Neural cell (in vitro differentiated cells): ENCODE data around the gene UHRF1. TPM values are rescaled to one million over a fixed set of nuclear protein-coding genes. Genes with fewer than 3 reads are reported as not detected.

Source experiments
- H2AFZ ChIP-seq: fragments of 200-600, 300-800 bp; sonication (generic), shearing (Covaris generic); 2 replicates; pipeline ENCODE4 v1.6.0; 2014; ENCODE audit warnings: low read depth, mild to moderate bottlenecking, antibody characterized with exemption, low read length, moderate library complexity
- H3F3A ChIP-seq: fragments of 200-600 bp; shearing (Covaris generic); 2 replicates; pipeline ENCODE4 v1.6.1; 2016; ENCODE audit warnings: mild to moderate bottlenecking, moderate library complexity, mixed read lengths, antibody characterized with exemption, low read length; ENCODE audit not compliant: insufficient read depth, poor library complexity, severe bottlenecking
- H3K27ac ChIP-seq: fragments of 200-600, 300-800 bp; sonication (generic), shearing (Covaris generic); 2 replicates; pipeline ENCODE4 v1.5.1; 2014; ENCODE audit warnings: mild to moderate bottlenecking, low read length, moderate library complexity
- H3K27me3 ChIP-seq: fragments of 300-800, 200-600 bp; sonication (generic), shearing (Covaris generic); 2 replicates; pipeline ENCODE4 v1.6.0; 2014; ENCODE audit warnings: mild to moderate bottlenecking, low read depth, low read length, moderate library complexity; ENCODE audit not compliant: insufficient read depth
- H3K36me3 ChIP-seq: fragments of 300-800, 200-600 bp; sonication (generic), shearing (Covaris generic); 2 replicates; pipeline ENCODE4 v1.5.1; 2014; ENCODE audit warnings: mild to moderate bottlenecking, antibody characterized with exemption, low read length, moderate library complexity; ENCODE audit not compliant: insufficient read depth
- H3K4me2 ChIP-seq: fragments of 300-800, 200-600 bp; sonication (generic), shearing (Covaris generic); 2 replicates; pipeline ENCODE4 v1.6.0; 2014; ENCODE audit warnings: mild to moderate bottlenecking, low read length
- H3K4me3 ChIP-seq: fragments of 300-800, 200-600 bp; sonication (generic), shearing (Covaris generic); 2 replicates; pipeline ENCODE4 v1.5.1; 2014; ENCODE audit warnings: mild to moderate bottlenecking, low read length, moderate library complexity
- H3K79me2 ChIP-seq: fragments of 200-600 bp; shearing (Covaris generic); replicated peaks from 2 replicates; pipeline ENCODE4 v1.6.0; 2014; ENCODE audit warnings: mild to moderate bottlenecking, low read length, moderate library complexity; ENCODE audit not compliant: insufficient read depth
- H3K9ac ChIP-seq: fragments of 300-800, 200-600 bp; sonication (generic), shearing (Covaris generic); 2 replicates; pipeline ENCODE4 v1.6.1; 2016; ENCODE audit warnings: mild to moderate bottlenecking, low read length, mixed read lengths
- H3K9me2 ChIP-seq: fragments of 200-600 bp; shearing (Covaris generic); 2 replicates; pipeline ENCODE4 v1.6.1; 2016; ENCODE audit warnings: mild to moderate bottlenecking, low read length, mixed read lengths; ENCODE audit not compliant: insufficient read depth
- H3K9me3 ChIP-seq: fragments of 200-600, 300-800 bp; sonication (generic), shearing (Covaris generic); 2 replicates; pipeline ENCODE4 v1.6.1; 2016; ENCODE audit warnings: mild to moderate bottlenecking, mixed run types, low read length, moderate library complexity, mixed read lengths
- H4K20me1 ChIP-seq: fragments of 200-600 bp; shearing (Covaris generic); 2 replicates; pipeline ENCODE4 v1.6.1; 2016; ENCODE audit warnings: mild to moderate bottlenecking, mixed run types; ENCODE audit not compliant: insufficient read depth
- CTCF ChIP-seq: fragments of 450-650 bp; IDR thresholded peaks from 2 replicates; pipeline ENCODE4 v1.5.1; 2014; ENCODE audit warnings: antibody characterized with exemption, mild to moderate bottlenecking, moderate library complexity; ENCODE audit not compliant: poor library complexity, severe bottlenecking
- EP300 ChIP-seq: fragments of 450-650 bp; conservative IDR thresholded peaks from 2 replicates; pipeline ENCODE4 v1.6.1; 2014; ENCODE audit warnings: antibody characterized with exemption, mild to moderate bottlenecking, moderate library complexity; ENCODE audit not compliant: poor library complexity, severe bottlenecking
- EZH2 ChIP-seq: fragments of 200-600, 300-800 bp; shearing (Covaris generic), sonication (generic); IDR thresholded peaks from 2 replicates; pipeline ENCODE4 v1.6.1; 2014; ENCODE audit warnings: antibody characterized with exemption, low read length, borderline replicate concordance, mild to moderate bottlenecking; ENCODE audit not compliant: insufficient read depth, poor library complexity, severe bottlenecking
- MXI1 ChIP-seq: fragments of 450-650 bp; conservative IDR thresholded peaks from 2 replicates; pipeline ENCODE4 v1.6.1; 2014; ENCODE audit warnings: antibody characterized with exemption, mild to moderate bottlenecking; ENCODE audit not compliant: poor library complexity, severe bottlenecking
- POLR2AphosphoS5 ChIP-seq: IDR thresholded peaks from 2 replicates; pipeline ENCODE4 v1.6.1; 2012
- RAD21 ChIP-seq: fragments of 450-650 bp; conservative IDR thresholded peaks from 2 replicates; pipeline ENCODE4 v1.6.1; 2014; ENCODE audit warnings: antibody characterized with exemption, mild to moderate bottlenecking, moderate library complexity
- SMC3 ChIP-seq: fragments of 450-650 bp; conservative IDR thresholded peaks from 2 replicates; pipeline ENCODE4 v1.6.1; 2014; ENCODE audit warnings: antibody characterized with exemption, mild to moderate bottlenecking, moderate library complexity; ENCODE audit not compliant: poor library complexity
- TAF1 ChIP-seq: IDR thresholded peaks from 2 replicates; pipeline ENCODE4 v1.6.1; 2012; ENCODE audit warnings: low read depth
- polyA plus RNA-seq: library from polyadenylated mRNA; depleted of rRNA; stranded (reverse); fragments of >200 nt; gene quantifications from 2 replicates; pipeline ENCODE4 v1.2.3, GENCODE V29; 2014
- small RNA-seq, 3 experiments: library from RNA; depleted of rRNA; stranded (forward); fragments of <200 nt; gene quantifications; one replicate each; pipeline ENCODE3, GENCODE V24; 2012
- TF ChIP-seq, protein P1 (sequence below): IDR thresholded peaks from 2 replicates; pipeline ENCODE4 v1.6.1; 2012; ENCODE audit warnings: borderline replicate concordance

The UHRF1 gene
- polyA plus RNA-seq, 1 donor from 2014 or later: 3.0 TPM

- no peak for TF ChIP-seq MXI1
- no peak for TF ChIP-seq EZH2
Measured at GRCh38 chr19:5006201-5006600, 96.9 kb downstream of the UHRF1 start (continued).

- Histone ChIP-seq H3K27me3 (no peaks in the 10 kb centered on the region), H3K36me3 (no peaks in the 10 kb centered on the region), H3K79me2 (peaks cover 53% of the 10 kb centered on the region), H3K9me2 (no peaks in the 10 kb centered on the region), H3K4me3 (no peak overlapping the region), H3F3A (no peaks in the 10 kb centered on the region), H4K20me1 (no peaks in the 10 kb centered on the region), H3K9me3 (no peaks in the 10 kb centered on the region), H3K9ac (no peak overlapping the region), H2AFZ (no peak overlapping the region), H3K27ac (no peak overlapping the region), H3K4me2 (no peak overlapping the region)
- TF ChIP-seq RAD21: no peak
- no peak for TF ChIP-seq TAF1
- no peak for TF ChIP-seq POLR2AphosphoS5
- no peak for TF ChIP-seq SMC3
- TF ChIP-seq EP300: no peak
- TF ChIP-seq EZH2: no peak
- TF ChIP-seq MXI1: no peak
- TF ChIP-seq CTCF: no peak
- TF ChIP-seq, protein P1, sequence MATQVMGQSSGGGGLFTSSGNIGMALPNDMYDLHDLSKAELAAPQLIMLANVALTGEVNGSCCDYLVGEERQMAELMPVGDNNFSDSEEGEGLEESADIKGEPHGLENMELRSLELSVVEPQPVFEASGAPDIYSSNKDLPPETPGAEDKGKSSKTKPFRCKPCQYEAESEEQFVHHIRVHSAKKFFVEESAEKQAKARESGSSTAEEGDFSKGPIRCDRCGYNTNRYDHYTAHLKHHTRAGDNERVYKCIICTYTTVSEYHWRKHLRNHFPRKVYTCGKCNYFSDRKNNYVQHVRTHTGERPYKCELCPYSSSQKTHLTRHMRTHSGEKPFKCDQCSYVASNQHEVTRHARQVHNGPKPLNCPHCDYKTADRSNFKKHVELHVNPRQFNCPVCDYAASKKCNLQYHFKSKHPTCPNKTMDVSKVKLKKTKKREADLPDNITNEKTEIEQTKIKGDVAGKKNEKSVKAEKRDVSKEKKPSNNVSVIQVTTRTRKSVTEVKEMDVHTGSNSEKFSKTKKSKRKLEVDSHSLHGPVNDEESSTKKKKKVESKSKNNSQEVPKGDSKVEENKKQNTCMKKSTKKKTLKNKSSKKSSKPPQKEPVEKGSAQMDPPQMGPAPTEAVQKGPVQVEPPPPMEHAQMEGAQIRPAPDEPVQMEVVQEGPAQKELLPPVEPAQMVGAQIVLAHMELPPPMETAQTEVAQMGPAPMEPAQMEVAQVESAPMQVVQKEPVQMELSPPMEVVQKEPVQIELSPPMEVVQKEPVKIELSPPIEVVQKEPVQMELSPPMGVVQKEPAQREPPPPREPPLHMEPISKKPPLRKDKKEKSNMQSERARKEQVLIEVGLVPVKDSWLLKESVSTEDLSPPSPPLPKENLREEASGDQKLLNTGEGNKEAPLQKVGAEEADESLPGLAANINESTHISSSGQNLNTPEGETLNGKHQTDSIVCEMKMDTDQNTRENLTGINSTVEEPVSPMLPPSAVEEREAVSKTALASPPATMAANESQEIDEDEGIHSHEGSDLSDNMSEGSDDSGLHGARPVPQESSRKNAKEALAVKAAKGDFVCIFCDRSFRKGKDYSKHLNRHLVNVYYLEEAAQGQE: no peak
Measured at GRCh38 chr19:5006821-5007220, 97.5 kb downstream of the UHRF1 start.

Small RNA genes within 50 kb of the gene (small RNA-seq; reads per million reads assigned to genes)
- 0 reads per million in 3 experiments for gene MIR4747

Other genes with a start within 250 kb of the UHRF1 start
- 73.2 and 92.7 TPM in 2 replicates for gene MYDGF, start 239.2 kb upstream of the UHRF1 start, polyA plus RNA-seq
- gene DPP9, start 185.7 kb upstream of the UHRF1 start, polyA plus RNA-seq: 11.7 and 34.9 TPM in 2 replicates
- gene FEM1A, start 117.8 kb upstream of the UHRF1 start, polyA plus RNA-seq: 8.7 and 9.4 TPM in 2 replicates
- gene TICAM1, start 77.8 kb upstream of the UHRF1 start, polyA plus RNA-seq: not detected in 2 replicates
- 0.71 and 1.7 TPM in 2 replicates for gene PLIN3, start 41.8 kb upstream of the UHRF1 start, polyA plus RNA-seq
- gene ARRDC5, start 6.6 kb upstream of the UHRF1 start, polyA plus RNA-seq: not detected in 2 replicates
- 19.1 and 19.6 TPM in 2 replicates for gene KDM4B, start 59.6 kb downstream of the UHRF1 start, polyA plus RNA-seq